ENCODE data around the gene CFAP20DC. TPM values are rescaled to one million over a fixed set of nuclear protein-coding genes. Genes with fewer than 3 reads are reported as not detected.

Gene CFAP20DC
- total RNA-seq, 1 experiment from 2014 or later: 2.9 TPM

GRCh38 chr3:58725326-58725853, 324.4 kb downstream of the CFAP20DC start:
- intact Hi-C loops (cut with micrococcal nuclease): no loop called here
- BruUV-seq (replicated peaks): no TSS peak
- no peaks in the 10 kb centered on the region for H3K4me1 ChIP-seq (ENCODE audit: control insufficient read depth in 1 of 2, insufficient read depth in 2 of 2, low read length in 2 of 2)
- H3K36me3 ChIP-seq (ENCODE audit: control insufficient read depth in 1 of 2, insufficient read depth in 2 of 2, low read length in 2 of 2): no peaks in the 10 kb centered on the region
- DNase-seq (ENCODE audit: low read depth, low spot score) (no peak), ATAC-seq (no peak)
- H2AFZ ChIP-seq (ENCODE audit: low read depth, low read length, poor library complexity, severe bottlenecking): no peak overlapping the region
- CTCF ChIA-PET: no interaction called here
- no peak overlapping the region for H3K4me3 ChIP-seq (replicated peaks in 1 of 2; ENCODE audit: low read depth in 1 of 2, low read length in 2 of 2)
- TF ChIP-seq POLR2A (IDR thresholded peaks at IDR 0.05; ENCODE audit: borderline replicate concordance, extremely low read depth, insufficient read depth, insufficient read length) (no peak), CBX3 (IDR thresholded peaks at IDR 0.05; ENCODE audit: low read depth) (no peak), REST (IDR thresholded peaks at IDR 0.05; ENCODE audit: low read depth) (no peak), ZNF274 (IDR thresholded peaks at IDR 0.05; ENCODE audit: low read depth, low read length) (no peak), ZBTB33 (IDR thresholded peaks at IDR 0.05; ENCODE audit: extremely low read depth, insufficient replicate concordance, low read length) (no peak), SIN3A (IDR thresholded peaks at IDR 0.05; ENCODE audit: low read depth) (no peak), CTCF (IDR thresholded peaks at IDR 0.05 in 2 of 3, conservative IDR thresholded peaks at IDR 0.05 in 1 of 3; ENCODE audit: borderline replicate concordance in 1 of 3, insufficient read depth in 1 of 3, low read depth in 2 of 3, low read length in 2 of 3) (no peak), EZH2phosphoT487 (IDR thresholded peaks at IDR 0.05; ENCODE audit: borderline replicate concordance) (no peak), TCF7L2 (IDR thresholded peaks at IDR 0.05; ENCODE audit: borderline replicate concordance, extremely low read depth, insufficient read depth, insufficient read length) (no peak), YY1 (IDR thresholded peaks at IDR 0.05; ENCODE audit: extremely low read depth, insufficient replicate concordance, low read depth, low read length) (no peak), EGR1 (IDR thresholded peaks at IDR 0.05; ENCODE audit: low read depth) (no peak), SP1 (IDR thresholded peaks at IDR 0.05; ENCODE audit: low read depth) (no peak), ELF1 (IDR thresholded peaks at IDR 0.05; ENCODE audit: borderline replicate concordance, low read depth) (no peak), ZFX (IDR thresholded peaks at IDR 0.05) (no peak), CEBPB (IDR thresholded peaks at IDR 0.05; ENCODE audit: low read depth) (no peak)
- no peak overlapping the region for H3K4me2 ChIP-seq (ENCODE audit: low read length)
- H3K9me3 ChIP-seq (ENCODE audit: control insufficient read depth in 1 of 2, insufficient read depth in 1 of 2, low read depth in 1 of 2, low read length in 2 of 2): no peaks in the 10 kb centered on the region
- no peak overlapping the region for H3K27ac ChIP-seq (ENCODE audit: low read depth, low read length)
- POLR2A ChIA-PET: no interaction called here
- no peak overlapping the region for H3K9ac ChIP-seq (ENCODE audit: low read length)
- no peaks in the 10 kb centered on the region for H3K9me2 ChIP-seq (ENCODE audit: insufficient read depth)
- no peaks in the 10 kb centered on the region for H4K20me1 ChIP-seq (ENCODE audit: insufficient read depth)
- RAD21 ChIA-PET (ENCODE audit: low non-redundant PET in 1 of 2, low total read pairs in 2 of 2, uncharacterized antibody in 2 of 2, unreplicated experiment in 2 of 2): no interaction called here
- H3K79me2 ChIP-seq (ENCODE audit: insufficient read depth, low read length): no peaks in the 10 kb centered on the region
- peaks cover 7% of the 10 kb centered on the region; the same call in 1 of the 2 replicates for H3K27me3 ChIP-seq (ENCODE audit: insufficient read depth, low read length)

All from HCT116 (cell line).